DMS79 (cell line): ENCODE results near the gene CDH22.

ENCODE experiments used
- DNase-seq: peaks from one replicate; lab custom pipeline; 2025; lab: John Stamatoyannopoulos, UW

The CDH22 gene

GRCh38 chr20:46215913-46216707 lies 92.2 kb downstream of the CDH22 start:
- DNase-seq = no peak

- no peak for DNase-seq
Measured at GRCh38 chr20:46214824-46215488, 93.3 kb downstream of the CDH22 start.

- DNase-seq = no peak
Measured at GRCh38 chr20:46213946-46214823, 94.1 kb downstream of the CDH22 start.

- DNase-seq = no peak
Measured at GRCh38 chr20:46212876-46213275, 95.4 kb downstream of the CDH22 start.

GRCh38 chr20:46212252-46212651 lies 96.0 kb downstream of the CDH22 start:
- DNase-seq = no peak

GRCh38 chr20:46211331-46211722 lies 97.0 kb downstream of the CDH22 start:
- DNase-seq = no peak

GRCh38 chr20:46210672-46211330 lies 97.5 kb downstream of the CDH22 start:
- no peak for DNase-seq

- no peak for DNase-seq
Measured at GRCh38 chr20:46209930-46210671, 98.2 kb downstream of the CDH22 start.

GRCh38 chr20:46207793-46208192 lies 100.5 kb downstream of the CDH22 start:
- no peak for DNase-seq

GRCh38 chr20:46206992-46207549 lies 101.2 kb downstream of the CDH22 start:
- DNase-seq = no peak

- no peak for DNase-seq
Measured at GRCh38 chr20:46206025-46206424, 102.3 kb downstream of the CDH22 start.

- no peak for DNase-seq
Measured at GRCh38 chr20:46205349-46205748, 102.9 kb downstream of the CDH22 start.

GRCh38 chr20:46204594-46205186 lies 103.6 kb downstream of the CDH22 start:
- DNase-seq = no peak

- DNase-seq = no peak
Measured at GRCh38 chr20:46203510-46203837, 104.8 kb downstream of the CDH22 start.

- DNase-seq = no peak
Measured at GRCh38 chr20:46202766-46203509, 105.4 kb downstream of the CDH22 start.

- no peak for DNase-seq
Measured at GRCh38 chr20:46200582-46201570, 107.4 kb downstream of the CDH22 start.

GRCh38 chr20:46199198-46199597 lies 109.1 kb downstream of the CDH22 start:
- no peak for DNase-seq

- DNase-seq = no peak
Measured at GRCh38 chr20:46196990-46197389, 111.3 kb downstream of the CDH22 start.
